GM06990 (cell line): ENCODE measurements around the gene ACIN1.
"Not testable (repeated sequence)": the region's sequence is repeated elsewhere in the genome, so short reads cannot be mapped to it uniquely, and the experiment has no call there.

ENCODE experiments used
- DNase-seq: peaks from one replicate; pipeline ENCODE4 v3.0.0-alpha.2; 2011; ENCODE audit not compliant: insufficient read length; ENCODE audit errors: extremely low read depth
- H3K27me3 ChIP-seq: replicated peaks from 2 replicates; pipeline ENCODE4 v1.6.0; 2011; ENCODE audit warnings: low read length; ENCODE audit not compliant: control insufficient read depth, insufficient read depth
- H3K36me3 ChIP-seq: 2 replicates; pipeline ENCODE4 v1.5.1; 2011; ENCODE audit warnings: low read length; ENCODE audit not compliant: control insufficient read depth, insufficient read depth
- H3K4me3 ChIP-seq: replicated peaks from 2 replicates; pipeline ENCODE4 v1.5.1; 2011; ENCODE audit warnings: low read depth, mild to moderate bottlenecking, control low read depth, low read length
- TF ChIP-seq, protein P1 (sequence below): IDR thresholded peaks from 2 replicates; pipeline ENCODE4 v1.5.1; 2011; ENCODE audit warnings: low read length, control low read depth, mild to moderate bottlenecking, inconsistent platforms; ENCODE audit not compliant: insufficient read depth, poor library complexity, severe bottlenecking

Gene ACIN1

GRCh38 chr14:23113431-23114119, 18.6 kb upstream of the ACIN1 start:
- Histone ChIP-seq H3K4me3 (no peak overlapping the region), H3K36me3 (no peaks in the 10 kb centered on the region), H3K27me3 (no peaks in the 10 kb centered on the region; the same call in none of the 2 replicates)
- TF ChIP-seq, protein P1, sequence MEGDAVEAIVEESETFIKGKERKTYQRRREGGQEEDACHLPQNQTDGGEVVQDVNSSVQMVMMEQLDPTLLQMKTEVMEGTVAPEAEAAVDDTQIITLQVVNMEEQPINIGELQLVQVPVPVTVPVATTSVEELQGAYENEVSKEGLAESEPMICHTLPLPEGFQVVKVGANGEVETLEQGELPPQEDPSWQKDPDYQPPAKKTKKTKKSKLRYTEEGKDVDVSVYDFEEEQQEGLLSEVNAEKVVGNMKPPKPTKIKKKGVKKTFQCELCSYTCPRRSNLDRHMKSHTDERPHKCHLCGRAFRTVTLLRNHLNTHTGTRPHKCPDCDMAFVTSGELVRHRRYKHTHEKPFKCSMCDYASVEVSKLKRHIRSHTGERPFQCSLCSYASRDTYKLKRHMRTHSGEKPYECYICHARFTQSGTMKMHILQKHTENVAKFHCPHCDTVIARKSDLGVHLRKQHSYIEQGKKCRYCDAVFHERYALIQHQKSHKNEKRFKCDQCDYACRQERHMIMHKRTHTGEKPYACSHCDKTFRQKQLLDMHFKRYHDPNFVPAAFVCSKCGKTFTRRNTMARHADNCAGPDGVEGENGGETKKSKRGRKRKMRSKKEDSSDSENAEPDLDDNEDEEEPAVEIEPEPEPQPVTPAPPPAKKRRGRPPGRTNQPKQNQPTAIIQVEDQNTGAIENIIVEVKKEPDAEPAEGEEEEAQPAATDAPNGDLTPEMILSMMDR, result no peak
- DNase-seq, result no peak

DNA sequence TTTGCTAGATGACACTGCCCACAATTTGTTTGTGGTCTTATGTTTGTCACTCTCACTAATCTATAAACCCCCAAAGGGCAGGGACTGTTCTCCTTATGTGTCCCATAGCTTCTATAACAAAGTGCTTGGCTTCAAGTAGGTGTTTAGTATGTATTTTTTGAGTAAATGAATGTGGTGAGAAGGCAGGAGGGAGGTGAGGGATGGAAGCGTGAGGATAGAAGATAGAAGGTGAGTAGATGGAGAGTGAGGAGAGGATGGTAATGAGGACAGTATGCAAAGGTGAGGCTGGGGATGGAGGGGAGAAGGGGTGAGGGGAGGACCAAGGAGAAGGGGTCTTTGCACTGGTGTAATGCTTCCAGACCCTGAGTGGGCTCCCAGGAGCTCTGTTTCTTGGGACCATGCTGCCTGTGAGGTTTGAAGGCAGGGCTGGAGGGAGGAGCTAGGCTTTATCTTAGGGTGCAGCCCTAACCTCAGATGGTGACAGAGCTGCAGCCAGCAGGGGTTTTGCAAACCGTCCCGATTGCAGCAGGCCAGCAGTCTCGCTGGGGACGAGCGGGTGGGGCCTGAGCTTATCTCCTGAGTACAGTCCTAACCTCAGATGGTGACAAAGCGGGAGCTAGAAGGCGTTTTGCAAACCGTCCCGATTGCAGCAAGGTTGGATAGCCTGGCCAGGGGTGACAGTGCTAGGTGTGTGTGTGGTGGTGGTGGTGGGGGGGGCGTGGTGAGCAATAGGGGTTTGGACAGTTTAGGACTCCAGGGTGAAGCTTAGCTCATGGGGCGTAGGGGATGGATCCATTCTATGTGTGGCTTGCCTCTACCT, 17.6 kb upstream of the ACIN1 start:
- Histone ChIP-seq H3K4me3 (no peak overlapping the region), H3K36me3 (no peaks in the 10 kb centered on the region), H3K27me3 (no peaks in the 10 kb centered on the region; the same call in none of the 2 replicates)
- TF ChIP-seq, protein P1, result no peak
- no peak for DNase-seq

GRCh38 chr14:23110579-23111365, 15.8 kb upstream of the ACIN1 start:
- no peaks in the 10 kb centered on the region; the same call in none of the 2 replicates for H3K27me3 ChIP-seq
- no peak for DNase-seq

DNA sequence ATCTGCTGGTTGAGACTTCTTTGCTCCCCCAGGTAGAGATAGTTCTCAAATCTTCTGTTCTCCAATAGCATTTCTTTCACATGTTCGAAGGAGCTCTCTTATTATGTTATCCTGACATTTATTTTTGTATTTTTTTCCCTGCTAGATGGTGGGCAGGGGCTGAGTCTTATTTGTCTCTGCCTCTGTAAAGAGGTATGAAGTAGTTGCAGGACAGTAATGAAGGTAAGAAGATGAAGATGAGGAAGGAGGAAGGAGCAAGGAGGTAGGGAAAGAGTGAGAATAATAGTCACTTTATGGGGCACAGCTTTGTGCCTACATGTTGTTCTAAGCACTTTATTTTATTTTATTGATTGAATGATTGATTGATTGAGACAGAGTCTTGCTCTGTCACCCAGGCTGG, 14.8 kb upstream of the ACIN1 start:
- H3K27me3 ChIP-seq, result no peaks in the 10 kb centered on the region; the same call in none of the 2 replicates
- no peaks in the 10 kb centered on the region for H3K36me3 ChIP-seq
- TF ChIP-seq, protein P1, result no peak
- no peak overlapping the region for H3K4me3 ChIP-seq
- no peak for DNase-seq

More at GRCh38 chr14:23110579-23111365, 15.8 kb upstream of the ACIN1 start:
- TF ChIP-seq, protein P1, result no peak
- H3K4me3 ChIP-seq, result no peak overlapping the region
- H3K36me3 ChIP-seq, result no peaks in the 10 kb centered on the region

DNA sequence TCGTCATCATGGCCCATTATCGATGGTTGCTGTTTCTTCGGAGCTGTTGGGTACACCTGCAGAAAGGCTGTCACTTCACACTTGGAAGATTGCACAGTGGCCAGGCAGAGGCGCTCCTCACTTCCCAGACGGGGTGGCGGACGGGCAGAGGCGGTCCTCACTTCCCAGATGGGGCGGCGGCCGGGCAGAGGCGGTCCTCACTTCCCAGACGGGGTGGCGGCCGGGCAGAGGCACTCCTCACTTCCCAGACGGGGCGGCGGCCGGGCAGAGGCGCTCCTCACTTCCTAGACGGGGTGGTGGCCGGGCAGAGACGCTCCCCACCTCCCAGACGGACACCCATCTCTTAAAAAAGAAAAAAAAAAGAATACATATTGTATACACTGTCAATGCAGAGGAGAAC, 13.2 kb upstream of the ACIN1 start:
- H3K36me3 ChIP-seq, DNase-seq, H3K4me3 ChIP-seq, H3K27me3 ChIP-seq: not testable (repeated sequence)

DNA sequence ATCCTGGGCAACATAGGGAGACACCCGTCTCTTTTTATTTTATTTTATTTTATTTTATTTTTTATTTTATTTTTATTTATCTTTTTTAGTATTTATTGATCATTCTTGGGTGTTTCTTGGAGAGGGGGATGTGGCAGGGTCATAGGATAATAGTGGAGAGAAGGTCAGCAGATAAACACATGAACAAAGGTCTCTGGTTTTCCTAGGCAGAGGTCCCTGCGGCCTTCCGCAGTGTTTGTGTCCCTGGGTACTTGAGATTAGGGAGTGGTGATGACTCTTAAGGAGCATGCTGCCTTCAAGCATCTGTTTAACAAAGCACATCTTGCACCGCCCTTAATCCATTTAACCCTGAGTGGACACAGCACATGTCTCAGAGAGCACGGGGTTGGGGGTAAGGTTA, 12.7 kb upstream of the ACIN1 start:
- not testable (repeated sequence) for H3K36me3 ChIP-seq, DNase-seq, H3K4me3 ChIP-seq, H3K27me3 ChIP-seq
